Activated CD8-positive, alpha-beta T cell treated with anti-CD3 and anti-CD28 coated beads for 36 hours (primary cell): ENCODE data around the gene LRRC61. TPM values are rescaled to one million over a fixed set of nuclear protein-coding genes. Genes with fewer than 3 reads are reported as not detected.
"Not testable (repeated sequence)": the region's sequence is repeated elsewhere in the genome, so short reads cannot be mapped to it uniquely, and the experiment has no call there.

ENCODE experiments used
- ATAC-seq: fragments of 200-7000 bp; cut with Tn5 transposase; one replicate; pipeline ENCODE4 v1.10.0; 2021; ENCODE audit warnings: mild to moderate bottlenecking, moderate library complexity
- CTCF ChIA-PET: fragments of 350-600 bp; sonication (Branson Sonifier 250); formaldehyde crosslinking; loops from one replicate; lab custom pipeline; 2021; ENCODE audit warnings: antibody characterized with exemption; lab: Charles Lee
- POLR2A ChIA-PET: fragments of 350-600 bp; sonication (Branson Sonifier 250); formaldehyde crosslinking; loops from one replicate; lab custom pipeline; 2021; ENCODE audit warnings: antibody characterized with exemption; lab: Charles Lee
- DNase-seq: peaks from one replicate; pipeline ENCODE4 v3.0.0-alpha.2; 2020
- H3K27ac Mint-ChIP-seq: one replicate; pipeline ENCODE4 v1.8.0; 2021; ENCODE audit warnings: mild to moderate bottlenecking, mixed read lengths
- H3K27me3 Mint-ChIP-seq: one replicate; pipeline ENCODE4 v1.8.0; 2021; ENCODE audit warnings: mixed read lengths
- H3K36me3 Mint-ChIP-seq: one replicate; pipeline ENCODE4 v1.8.0; 2021; ENCODE audit warnings: low read depth, mixed read lengths
- H3K4me1 Mint-ChIP-seq: one replicate; pipeline ENCODE4 v1.8.0; 2021; ENCODE audit warnings: low read depth, mixed read lengths
- H3K4me3 Mint-ChIP-seq: one replicate; pipeline ENCODE4 v1.8.0; 2021; ENCODE audit warnings: mild to moderate bottlenecking, moderate library complexity, mixed read lengths
- H3K9me3 Mint-ChIP-seq: one replicate; pipeline ENCODE4 v1.8.0; 2021; ENCODE audit warnings: mixed read lengths
- intact Hi-C: fragments of 100-400 bp; cut with micrococcal nuclease; formaldehyde crosslinking; loops from one replicate; pipeline ENCODE4 v1.10.0; 2022
- total RNA-seq, 2 experiments: library from RNA; stranded (reverse); gene quantifications; one replicate each; pipeline ENCODE4 v1.2.3, GENCODE V29; 2021
- TF ChIP-seq, protein P1 (sequence below): fragments of 200-600 bp; IDR thresholded peaks from one replicate; pipeline ENCODE4 v1.8.0; 2022; ENCODE audit warnings: antibody characterized with exemption, mild to moderate bottlenecking

The LRRC61 gene
- total RNA-seq, 2 experiments from 2014 or later = 21.8 to 21.9 TPM

DNA sequence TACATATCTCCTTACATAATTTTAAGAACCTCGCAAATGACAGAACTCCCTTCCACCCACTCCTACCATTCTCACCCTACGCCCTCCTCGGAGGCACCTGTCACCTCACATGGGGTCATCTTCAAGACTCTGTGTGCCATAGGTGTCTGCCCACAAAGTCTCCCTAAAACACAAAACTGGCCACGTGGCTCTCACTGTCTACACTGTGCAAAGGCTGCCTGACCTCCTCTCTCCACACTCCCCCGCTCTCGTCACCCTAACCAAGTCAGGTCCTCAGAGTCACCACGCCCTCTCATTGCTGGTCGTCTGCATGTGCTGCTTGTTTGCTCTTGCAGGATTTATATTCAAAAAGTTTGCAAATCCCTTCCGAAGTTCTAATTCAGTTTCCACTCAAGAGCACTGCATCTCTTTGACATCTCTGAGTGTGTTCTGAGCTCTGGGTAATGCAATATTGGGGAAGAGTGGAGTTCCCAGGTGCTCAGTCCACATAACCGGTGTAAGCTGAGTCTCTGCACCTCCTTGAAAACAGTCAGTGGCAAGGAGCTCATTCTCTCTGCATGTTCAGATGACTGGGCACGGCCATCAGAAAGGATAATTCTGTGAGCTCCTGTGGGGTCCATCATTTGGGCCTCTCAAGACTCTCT lies 17.8 kb upstream of the LRRC61 start:
- H3K4me1 Mint-ChIP-seq, ATAC-seq, intact Hi-C loops, H3K27ac Mint-ChIP-seq, H3K27me3 Mint-ChIP-seq, DNase-seq, H3K4me3 Mint-ChIP-seq, H3K36me3 Mint-ChIP-seq, H3K9me3 Mint-ChIP-seq, POLR2A ChIA-PET: not testable (repeated sequence)
- CTCF ChIA-PET = interaction anchor here (1.1 kb wide), 1 partner anchor 12 kb away, joined by 4 read pairs; no protein-coding TSS in a partner anchor

DNA sequence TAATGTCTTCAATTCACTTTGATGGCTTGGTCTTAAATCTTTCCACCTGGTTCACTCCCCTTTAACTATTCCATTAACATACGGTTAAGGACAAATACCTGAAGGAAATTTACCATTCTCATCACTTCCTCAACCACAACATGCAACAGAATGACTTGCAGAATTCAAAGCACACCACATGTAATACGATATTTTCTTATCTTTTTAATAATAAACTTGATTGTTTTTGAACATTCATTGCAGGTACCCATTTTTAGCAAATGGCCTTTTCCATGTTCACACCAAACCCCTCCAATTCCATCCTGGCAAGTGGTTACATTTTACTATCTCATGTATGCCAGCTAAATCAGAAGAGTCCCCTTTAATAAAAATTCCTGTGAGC lies 17.3 kb upstream of the LRRC61 start:
- H3K27ac Mint-ChIP-seq, ATAC-seq, intact Hi-C loops: not testable (repeated sequence)

DNA sequence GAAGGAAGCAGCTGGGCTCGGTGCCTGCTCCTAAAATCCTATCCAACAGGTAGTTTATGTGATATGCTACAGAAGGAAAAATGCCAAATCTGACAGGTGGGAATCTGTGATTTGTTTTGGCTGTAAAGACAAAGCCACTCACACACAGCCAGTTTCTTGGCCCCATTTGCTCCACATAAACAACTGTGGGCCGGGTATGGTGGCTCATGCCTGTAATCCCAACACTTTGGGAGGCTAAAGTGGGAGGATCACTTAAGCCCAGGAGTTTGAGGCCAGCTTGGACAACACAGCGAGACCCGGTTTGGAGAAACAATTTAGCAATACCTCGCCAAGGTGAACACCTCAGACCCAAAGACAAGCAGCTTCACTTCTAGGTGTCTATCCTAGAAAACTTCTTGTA lies 16.8 kb upstream of the LRRC61 start:
- POLR2A ChIA-PET, intact Hi-C loops, H3K9me3 Mint-ChIP-seq, DNase-seq, H3K27me3 Mint-ChIP-seq, ATAC-seq, H3K27ac Mint-ChIP-seq, H3K4me3 Mint-ChIP-seq, H3K36me3 Mint-ChIP-seq, H3K4me1 Mint-ChIP-seq: not testable (repeated sequence)
- CTCF ChIA-PET = interaction anchor here (1.1 kb wide), 1 partner anchor 11 kb away, joined by 4 read pairs; no protein-coding TSS in a partner anchor

More for the DNA sequence above, 17.3 kb upstream of the LRRC61 start:
- H3K9me3 Mint-ChIP-seq, H3K27me3 Mint-ChIP-seq, POLR2A ChIA-PET, H3K4me3 Mint-ChIP-seq, H3K36me3 Mint-ChIP-seq, H3K4me1 Mint-ChIP-seq, DNase-seq: not testable (repeated sequence)
- CTCF ChIA-PET = interaction anchor here (1.1 kb wide), 1 partner anchor 11 kb away, joined by 4 read pairs; no protein-coding TSS in a partner anchor

DNA sequence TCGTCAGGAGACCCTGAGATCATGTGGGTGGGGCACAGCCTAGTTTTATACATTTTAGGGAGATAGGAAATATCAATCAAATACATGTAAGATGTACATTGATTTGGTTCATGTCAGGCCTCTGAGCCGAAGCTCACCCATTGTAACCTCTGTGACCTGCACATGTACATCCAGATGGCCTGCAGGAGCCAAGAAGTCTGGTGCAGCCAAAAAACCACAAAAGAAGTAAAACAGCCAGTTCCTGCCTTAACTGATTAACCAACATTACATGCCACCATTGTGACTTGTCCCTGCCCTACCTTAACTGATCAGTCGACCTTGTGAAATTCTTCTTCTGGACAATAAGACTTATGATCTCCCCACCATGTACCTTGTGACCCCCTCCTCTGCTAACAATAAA lies 16.0 kb upstream of the LRRC61 start:
- Mint-ChIP-seq H3K27ac (no peak overlapping the region), H3K36me3 (no peaks in the 10 kb centered on the region), H3K4me3 (no peak overlapping the region), H3K9me3 (no peaks in the 10 kb centered on the region), H3K27me3 (no peaks in the 10 kb centered on the region), H3K4me1 (peaks cover 7% of the 10 kb centered on the region)
- ChIA-PET CTCF (no interaction called here), POLR2A (no interaction called here)
- no peak for ATAC-seq
- DNase-seq = no peak
- intact Hi-C loops = no loop called here
- TF ChIP-seq, protein P1, sequence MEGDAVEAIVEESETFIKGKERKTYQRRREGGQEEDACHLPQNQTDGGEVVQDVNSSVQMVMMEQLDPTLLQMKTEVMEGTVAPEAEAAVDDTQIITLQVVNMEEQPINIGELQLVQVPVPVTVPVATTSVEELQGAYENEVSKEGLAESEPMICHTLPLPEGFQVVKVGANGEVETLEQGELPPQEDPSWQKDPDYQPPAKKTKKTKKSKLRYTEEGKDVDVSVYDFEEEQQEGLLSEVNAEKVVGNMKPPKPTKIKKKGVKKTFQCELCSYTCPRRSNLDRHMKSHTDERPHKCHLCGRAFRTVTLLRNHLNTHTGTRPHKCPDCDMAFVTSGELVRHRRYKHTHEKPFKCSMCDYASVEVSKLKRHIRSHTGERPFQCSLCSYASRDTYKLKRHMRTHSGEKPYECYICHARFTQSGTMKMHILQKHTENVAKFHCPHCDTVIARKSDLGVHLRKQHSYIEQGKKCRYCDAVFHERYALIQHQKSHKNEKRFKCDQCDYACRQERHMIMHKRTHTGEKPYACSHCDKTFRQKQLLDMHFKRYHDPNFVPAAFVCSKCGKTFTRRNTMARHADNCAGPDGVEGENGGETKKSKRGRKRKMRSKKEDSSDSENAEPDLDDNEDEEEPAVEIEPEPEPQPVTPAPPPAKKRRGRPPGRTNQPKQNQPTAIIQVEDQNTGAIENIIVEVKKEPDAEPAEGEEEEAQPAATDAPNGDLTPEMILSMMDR = no peak

DNA sequence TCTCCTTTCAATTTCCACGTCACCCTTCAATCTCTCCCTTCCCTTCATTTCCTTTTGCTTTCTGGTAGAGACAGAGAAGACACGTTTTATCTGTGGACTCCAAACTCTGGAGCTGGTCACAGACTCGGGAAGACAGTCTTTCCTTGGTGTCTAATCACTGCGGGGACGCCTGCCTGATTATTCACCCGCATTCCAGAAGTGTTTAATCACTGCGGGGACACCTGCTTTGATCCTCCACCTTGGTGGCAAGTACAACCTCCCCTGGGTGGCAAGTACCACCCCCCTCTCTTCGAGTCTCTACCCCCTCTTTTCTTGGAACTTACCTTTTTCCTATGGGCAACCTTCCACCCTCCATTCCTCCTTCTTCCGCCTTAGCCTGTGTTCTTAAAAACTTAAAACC lies 15.3 kb upstream of the LRRC61 start:
- Mint-ChIP-seq H3K36me3 (no peaks in the 10 kb centered on the region), H3K9me3 (no peaks in the 10 kb centered on the region), H3K4me3 (no peak overlapping the region), H3K27ac (no peak overlapping the region), H3K4me1 (peaks cover 7% of the 10 kb centered on the region), H3K27me3 (no peaks in the 10 kb centered on the region)
- no peak for ATAC-seq
- intact Hi-C loops = no loop called here
- DNase-seq = no peak
- TF ChIP-seq, protein P1 = no peak
- POLR2A ChIA-PET = interaction anchor here (1.4 kb wide), 1 partner anchor 13 kb away, joined by 6 read pairs; no protein-coding TSS in a partner anchor
- CTCF ChIA-PET = no interaction called here

DNA sequence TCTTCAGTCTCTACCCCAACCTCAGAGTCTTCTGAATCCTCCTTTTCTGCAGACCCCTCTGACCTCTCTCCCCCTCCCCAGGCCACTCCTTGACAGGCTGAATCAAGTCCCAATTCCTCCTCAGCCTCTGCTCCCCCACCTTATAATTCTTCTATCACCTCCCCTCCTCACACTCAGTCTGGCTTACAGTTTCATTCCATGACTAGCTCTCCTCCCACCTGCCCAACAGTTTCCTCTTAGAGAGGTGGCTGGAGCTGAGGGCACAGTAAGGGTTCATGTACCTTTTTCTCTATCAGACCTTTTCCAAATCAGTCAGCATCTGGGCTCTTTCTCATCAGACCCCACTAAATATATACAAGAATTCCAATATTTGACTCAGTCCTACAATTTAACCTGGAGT lies 14.6 kb upstream of the LRRC61 start:
- ATAC-seq (no peak), DNase-seq (no peak)
- POLR2A ChIA-PET = interaction anchor here (1.4 kb wide), 1 partner anchor 12 kb away, joined by 6 read pairs; no protein-coding TSS in a partner anchor
- Mint-ChIP-seq H3K36me3 (no peaks in the 10 kb centered on the region), H3K27me3 (no peaks in the 10 kb centered on the region), H3K27ac (no peak overlapping the region), H3K4me1 (peaks cover 7% of the 10 kb centered on the region), H3K9me3 (no peaks in the 10 kb centered on the region), H3K4me3 (no peak overlapping the region)
- TF ChIP-seq, protein P1 = no peak
- CTCF ChIA-PET = no interaction called here
- intact Hi-C loops = no loop called here
